Kidney (tissue), 14 donors: Measurements from ENCODE around the gene BHLHE40. TPM values are rescaled to one million over a fixed set of nuclear protein-coding genes. Genes with fewer than 3 reads are reported as not detected.

ENCODE experiments used
- DNase-seq, 5 donors: peaks; one replicate each; pipeline ENCODE4 v3.0.0-alpha.2; 2013 to 2020
- FAIRE-seq: peaks from 2 replicates; lab custom pipeline; 2012; peaks lifted over from hg19 to GRCh38; lab: Jason Lieb, UNC
- H3K27ac ChIP-seq, 2 donors: one replicate each; pipeline ENCODE4 v1.7.0; 2013; ENCODE audit warnings: low read depth in 2 of 2, low read length in 2 of 2, inconsistent platforms in 1 of 2
- H3K27me3 ChIP-seq: one replicate; pipeline ENCODE4 v1.7.1; 2013; ENCODE audit warnings: low read length, inconsistent platforms; ENCODE audit not compliant: control insufficient read depth, insufficient read depth
- H3K36me3 ChIP-seq, 3 donors: one replicate each; pipeline versions ENCODE4 v1.7.0 to v1.7.1; 2013; ENCODE audit warnings: low read length in 3 of 3, control low read depth in 1 of 3, inconsistent platforms in 1 of 3; ENCODE audit not compliant: insufficient read depth in 3 of 3, control insufficient read depth in 2 of 3
- H3K4me1 ChIP-seq, 3 donors: one replicate each; pipeline versions ENCODE4 v1.7.0 to v1.7.1; 2013; ENCODE audit warnings: low read length in 3 of 3, inconsistent platforms in 1 of 3, low read depth in 1 of 3; ENCODE audit not compliant: control insufficient read depth in 2 of 3, insufficient read depth in 2 of 3
- H3K4me3 ChIP-seq, 3 donors: one replicate each; pipeline versions ENCODE4 v1.7.0 to v1.8.1; 2013; ENCODE audit warnings: low read length in 3 of 3, control low read depth in 1 of 3, inconsistent platforms in 1 of 3
- H3K9ac ChIP-seq, 3 donors: one replicate each; pipeline versions ENCODE4 v1.7.0 to v1.7.1; 2013; ENCODE audit warnings: low read length in 3 of 3, control low read depth in 1 of 3, inconsistent platforms in 1 of 3
- H3K9me3 ChIP-seq, 3 donors: one replicate each; pipeline versions ENCODE4 v1.7.0 to v1.7.1; 2013; ENCODE audit warnings: low read length in 3 of 3, control low read depth in 1 of 3, inconsistent platforms in 1 of 3; ENCODE audit not compliant: control insufficient read depth in 2 of 3, insufficient read depth in 1 of 3
- CTCF ChIP-seq: IDR thresholded peaks from 3 replicates; pipeline ENCODE4 v1.5.1; 2012; ENCODE audit warnings: mild to moderate bottlenecking, moderate library complexity, borderline replicate concordance; ENCODE audit not compliant: insufficient read depth; ENCODE audit errors: extremely low read depth
- intact Hi-C: fragments of 100-400 bp; cut with DNase I; formaldehyde crosslinking; loops from one replicate; pipeline ENCODE4 v1.11.1; 2022
- polyA plus RNA-seq: library from polyadenylated mRNA; stranded (reverse); fragments of 350-450 nt; fragmentation: Illumina TruSeq; extraction: RNeasy Lipid Tissue Mini Kit (QIAGEN cat#74804); gene quantifications from one replicate; pipeline ENCODE4 v1.2.3, GENCODE V29; 2014; ENCODE audit warnings: low read depth, low replicate concordance; ENCODE audit not compliant: insufficient read depth
- total RNA-seq: library from RNA; stranded (reverse); fragmentation: NEBNext Ultra II Directional; extraction: Animal tissue kit (Norgen Biotek cat#: 25700); gene quantifications from one replicate; pipeline ENCODE4 v1.2.1, GENCODE V29; 2021
- donor health status: control.
- donor health status: control.
- donor health status: control.
- donor health status: control.
- donor health status: control.
- donor health status: DM: yes; HTN: yes; CAD: no.
- donor health status: Normal renal cell carcinoma (clear cell type).

BHLHE40 gene
- total and polyA plus RNA-seq, 2 donors from 2014 or later, result 39.4 to 147 TPM

GRCh38 chr3:5014391-5014790 lies 35.2 kb downstream of the BHLHE40 start:
- peaks cover 0 to 4% (median 0%) of the 10 kb centered on the region in 3 donors for H3K4me1 ChIP-seq
- no peak for FAIRE-seq
- no peak overlapping the region for H3K4me3 ChIP-seq
- intact Hi-C loops, result no loop called here
- no peaks in the 10 kb centered on the region for H3K27me3 ChIP-seq
- H3K9ac ChIP-seq, result no peak overlapping the region
- no peak for TF ChIP-seq CTCF
- no peak for DNase-seq
- H3K36me3 ChIP-seq, result no peaks in the 10 kb centered on the region
- no peak overlapping the region for H3K27ac ChIP-seq
- H3K9me3 ChIP-seq, result no peaks in the 10 kb centered on the region

- Histone ChIP-seq H3K4me3 (no peak overlapping the region), H3K27ac (no peak overlapping the region), H3K27me3 (no peaks in the 10 kb centered on the region), H3K9ac (no peak overlapping the region), H3K36me3 (no peaks in the 10 kb centered on the region), H3K4me1 (peaks cover 0 to 4% (median 0%) of the 10 kb centered on the region in 3 donors), H3K9me3 (no peaks in the 10 kb centered on the region)
- TF ChIP-seq CTCF, result no peak
- intact Hi-C loops, result no loop called here
- DNase-seq, result no peak
- FAIRE-seq, result no peak
Observed at GRCh38 chr3:5015056-5015455, 35.8 kb downstream of the BHLHE40 start.

GRCh38 chr3:5016211-5017161 lies 37.2 kb downstream of the BHLHE40 start:
- H3K9me3 ChIP-seq, result no peaks in the 10 kb centered on the region
- no peak overlapping the region for H3K9ac ChIP-seq
- TF ChIP-seq CTCF, result no peak
- peaks cover 0 to 4% (median 0%) of the 10 kb centered on the region in 3 donors for H3K4me1 ChIP-seq
- no peaks in the 10 kb centered on the region for H3K27me3 ChIP-seq
- no peak for DNase-seq
- intact Hi-C loops, result no loop called here
- no peak overlapping the region for H3K4me3 ChIP-seq
- H3K27ac ChIP-seq, result no peak overlapping the region
- no peak for FAIRE-seq
- H3K36me3 ChIP-seq, result no peaks in the 10 kb centered on the region
